Esophagus muscularis mucosa (tissue), 4 donors: ENCODE measurements around the gene TRIM71. TPM values are rescaled to one million over a fixed set of nuclear protein-coding genes. Genes with fewer than 3 reads are reported as not detected.

Experiments used
- DNase-seq: peaks from one replicate; pipeline ENCODE4 v3.0.0-alpha.2; 2017; ENCODE audit errors: extremely low spot score
- H3K27ac ChIP-seq, 4 donors: fragments of 200-600 bp; sonication (generic); replicated peaks in 1 of 4; 1 replicate in 3 of 4; 2 replicates in 1 of 4; pipeline ENCODE4 v1.5.1; 2016 to 2019; ENCODE audit warnings: mild to moderate bottlenecking in 1 of 4
- H3K27me3 ChIP-seq, 4 donors: fragments of 200-600 bp; sonication (generic); one replicate each; pipeline versions ENCODE4 v1.5.1 to v1.6.0; 2016 to 2019
- H3K36me3 ChIP-seq, 4 donors: fragments of 200-600 bp; sonication (generic); one replicate each; pipeline ENCODE4 v1.5.1; 2016 to 2019
- H3K4me1 ChIP-seq, 4 donors: fragments of 200-600 bp; sonication (generic); one replicate each; pipeline ENCODE4 v1.5.1; 2016 to 2019
- H3K4me3 ChIP-seq, 4 donors: fragments of 200-600 bp; sonication (generic); 1 replicate in 2 of 4; 2 replicates in 2 of 4; pipeline ENCODE4 v1.5.1; 2016 to 2019; ENCODE audit warnings: mild to moderate bottlenecking in 4 of 4, moderate library complexity in 1 of 4
- H3K9me3 ChIP-seq, 4 donors: fragments of 200-600 bp; sonication (generic); 1 replicate in 3 of 4; 2 replicates in 1 of 4; pipeline ENCODE4 v1.5.1; 2016 to 2019
- CTCF ChIP-seq, 3 experiments: fragments of 200-600 bp in 2 of 3; fragments of 450-650 bp in 1 of 3; sonication (generic) in 2 of 3; IDR thresholded peaks; one replicate each; pipeline ENCODE4 v1.5.1; 2017 to 2019; ENCODE audit warnings: antibody characterized with exemption in 3 of 3, mild to moderate bottlenecking in 2 of 3, moderate library complexity in 1 of 3
- EP300 ChIP-seq: sonication (generic); formaldehyde crosslinking; IDR thresholded peaks from one replicate; pipeline ENCODE4 v1.6.1; 2017; ENCODE audit warnings: antibody characterized with exemption
- POLR2A ChIP-seq: fragments of 450-650 bp; IDR thresholded peaks from one replicate; pipeline ENCODE4 v1.6.1; 2017; ENCODE audit warnings: antibody characterized with exemption, moderate library complexity, mild to moderate bottlenecking, low read depth
- POLR2AphosphoS5 ChIP-seq, 2 donors: sonication (generic); formaldehyde crosslinking; IDR thresholded peaks; one replicate each; pipeline ENCODE4 v1.6.1; 2017; ENCODE audit warnings: antibody characterized with exemption in 2 of 2
- WGBS: methylation state at CpG from one replicate; pipeline ENCODE4 v1.1.5; 2018; 5-methylcytosine and 5-hydroxymethylcytosine counted together
- intact Hi-C: fragments of 100-400 bp; cut with DNase I; formaldehyde crosslinking; loops from one replicate; pipeline ENCODE4 v1.15.1; 2023
- total RNA-seq, 4 donors: library from RNA; depleted of rRNA; stranded (reverse); fragments of >200 nt; gene quantifications; one replicate each; pipeline versions ENCODE4 v1.1.0 to v1.2.1, GENCODE V29; 2016

TRIM71 gene
- total RNA-seq, 4 donors from 2014 or later = not detected

GRCh38 chr3:32895701-32896100, 77.9 kb downstream of the TRIM71 start:
- TF ChIP-seq POLR2AphosphoS5 (IDR thresholded peaks at IDR 0.05) (no peak), POLR2A (no peak), CTCF (IDR thresholded peaks at IDR 0.05) (no peak), EP300 (no peak)
- no peaks in the 10 kb centered on the region for H3K9me3 ChIP-seq
- WGBS = 95% methylated on average over 2 of the region's 2 CpGs
- H3K27ac ChIP-seq = no peak overlapping the region
- no peaks in the 10 kb centered on the region for H3K4me1 ChIP-seq
- no peak for DNase-seq
- intact Hi-C loops = no loop called here
- H3K36me3 ChIP-seq = no peaks in the 10 kb centered on the region
- H3K4me3 ChIP-seq = no peak overlapping the region
- peaks cover 0 to 18% (median 0%) of the 10 kb centered on the region in 4 donors for H3K27me3 ChIP-seq

- no peak for DNase-seq
- no peak overlapping the region for H3K4me3 ChIP-seq
- intact Hi-C loops = no loop called here
- no peak overlapping the region for H3K27ac ChIP-seq
- H3K9me3 ChIP-seq = no peaks in the 10 kb centered on the region
- no peaks in the 10 kb centered on the region for H3K4me1 ChIP-seq
- no peak for TF ChIP-seq EP300
- TF ChIP-seq POLR2AphosphoS5 (IDR thresholded peaks at IDR 0.05) = no peak
- no peak for TF ChIP-seq CTCF (IDR thresholded peaks at IDR 0.05)
- no peak for TF ChIP-seq POLR2A
- peaks cover 0 to 18% (median 0%) of the 10 kb centered on the region in 4 donors for H3K27me3 ChIP-seq
- WGBS = 85% methylated on average over 4 of the region's 4 CpGs
- H3K36me3 ChIP-seq = no peaks in the 10 kb centered on the region
Observed at GRCh38 chr3:32896143-32896542, 78.3 kb downstream of the TRIM71 start.

GRCh38 chr3:32897001-32897601, 79.3 kb downstream of the TRIM71 start:
- WGBS = 84% methylated on average over 8 of the region's 8 CpGs
- H3K9me3 ChIP-seq = no peaks in the 10 kb centered on the region
- peaks cover 0 to 18% (median 0%) of the 10 kb centered on the region in 4 donors for H3K27me3 ChIP-seq
- TF ChIP-seq POLR2AphosphoS5 (IDR thresholded peaks at IDR 0.05) = no peak
- TF ChIP-seq EP300 = no peak
- no peak for TF ChIP-seq POLR2A
- no peak for TF ChIP-seq CTCF (IDR thresholded peaks at IDR 0.05)
- intact Hi-C loops = no loop called here
- no peaks in the 10 kb centered on the region for H3K36me3 ChIP-seq
- no peak for DNase-seq
- H3K4me1 ChIP-seq = no peaks in the 10 kb centered on the region
- no peak overlapping the region for H3K27ac ChIP-seq
- no peak overlapping the region for H3K4me3 ChIP-seq

- Histone ChIP-seq H3K4me3 (no peak overlapping the region), H3K27ac (no peak overlapping the region), H3K36me3 (no peaks in the 10 kb centered on the region), H3K27me3 (peaks cover 0 to 25% (median 0%) of the 10 kb centered on the region in 4 donors), H3K4me1 (peaks cover 0 to 9% (median 4%) of the 10 kb centered on the region in 4 donors), H3K9me3 (no peaks in the 10 kb centered on the region)
- intact Hi-C loops = no loop called here
- 82% methylated on average over 5 of the region's 5 CpGs for WGBS
- DNase-seq = no peak
- TF ChIP-seq CTCF (IDR thresholded peaks at IDR 0.05) (no peak), POLR2AphosphoS5 (IDR thresholded peaks at IDR 0.05) (no peak), EP300 (no peak), POLR2A (no peak)
Observed at GRCh38 chr3:32897981-32898623, 80.3 kb downstream of the TRIM71 start.
